Endodermal cell (in vitro differentiated cells): ENCODE results near the gene UBE2G2. TPM values are rescaled to one million over a fixed set of nuclear protein-coding genes. Genes with fewer than 3 reads are reported as not detected.

ENCODE experiments used
- DNase-seq: peaks from one replicate; pipeline ENCODE4 v3.0.0-alpha.2; 2017
- H3K27ac ChIP-seq: 2 replicates; pipeline ENCODE4 v1.5.1; 2013; ENCODE audit warnings: mild to moderate bottlenecking, low read depth, low read length, moderate library complexity
- H3K27me3 ChIP-seq: 2 replicates; pipeline ENCODE4 v1.6.1; 2013; ENCODE audit warnings: mild to moderate bottlenecking, low read length, moderate library complexity; ENCODE audit not compliant: insufficient read depth, control insufficient read depth, poor library complexity, severe bottlenecking
- H3K36me3 ChIP-seq: 2 replicates; pipeline ENCODE4 v1.7.0; 2013; ENCODE audit warnings: mild to moderate bottlenecking, low read length, moderate library complexity; ENCODE audit not compliant: control insufficient read depth, insufficient read depth
- H3K4me1 ChIP-seq: one replicate; pipeline ENCODE4 v1.7.0; 2013; ENCODE audit warnings: low read length; ENCODE audit not compliant: control insufficient read depth, insufficient read depth
- H3K4me3 ChIP-seq: 2 replicates; pipeline ENCODE4 v1.5.1; 2013; ENCODE audit warnings: mild to moderate bottlenecking, low read length, moderate library complexity
- H3K9ac ChIP-seq: 2 replicates; pipeline ENCODE4 v1.6.1; 2013; ENCODE audit warnings: mild to moderate bottlenecking, low read length, moderate library complexity; ENCODE audit not compliant: poor library complexity, severe bottlenecking; ENCODE audit errors: extremely low read depth
- H3K9me3 ChIP-seq: 2 replicates; pipeline ENCODE4 v1.6.1; 2013; ENCODE audit warnings: mild to moderate bottlenecking, low read length, moderate library complexity; ENCODE audit not compliant: control insufficient read depth
- H3K27ac Mint-ChIP-seq: 2 replicates; pipeline ENCODE4 v1.8.0; 2020; ENCODE audit warnings: mixed read lengths
- H3K27me3 Mint-ChIP-seq: 2 replicates; pipeline ENCODE4 v1.8.0; 2021; ENCODE audit warnings: mild to moderate bottlenecking, mixed read lengths; ENCODE audit not compliant: insufficient read depth
- H3K36me3 Mint-ChIP-seq: 2 replicates; pipeline ENCODE4 v1.8.0; 2020; ENCODE audit warnings: low read depth, mixed read lengths
- H3K4me1 Mint-ChIP-seq: 2 replicates; pipeline ENCODE4 v1.8.0; 2020; ENCODE audit warnings: mixed read lengths
- H3K4me3 Mint-ChIP-seq: 2 replicates; pipeline ENCODE4 v1.8.0; 2020; ENCODE audit warnings: mild to moderate bottlenecking, moderate library complexity, mixed read lengths
- H3K9me3 Mint-ChIP-seq: 2 replicates; pipeline ENCODE4 v1.8.0; 2020; ENCODE audit warnings: mild to moderate bottlenecking, mixed read lengths
- WGBS, 2 experiments: methylation state at CpG; one replicate each; pipeline versions ENCODE4 v1.1.5 to v1.1.7; 2013; ENCODE audit warnings: missing lambda C conversion rate in 2 of 2, mixed read lengths in 1 of 2; ENCODE audit not compliant: insufficient coverage in 1 of 2, insufficient read length in 1 of 2; 5-methylcytosine and 5-hydroxymethylcytosine counted together
- total RNA-seq, 2 donors: library from RNA; stranded (reverse); fragmentation: NEBNext Ultra II Directional in 1 of 2; extraction: Animal tissue kit (Norgen Biotek cat#: 25700) in 1 of 2; gene quantifications; 2 replicates in 1 of 2; 3 replicates in 1 of 2; pipeline ENCODE4 v1.2.1, GENCODE V29; 2021
- TF ChIP-seq, protein P1 (sequence below): fragments of 200-600 bp; sonication (generic); conservative IDR thresholded peaks from 2 replicates; pipeline ENCODE4 v1.5.0; 2021; ENCODE audit warnings: antibody characterized with exemption, mild to moderate bottlenecking

Gene UBE2G2
- total RNA-seq, 2 donors from 2014 or later, result 84.0 to 84.8 TPM

DNA sequence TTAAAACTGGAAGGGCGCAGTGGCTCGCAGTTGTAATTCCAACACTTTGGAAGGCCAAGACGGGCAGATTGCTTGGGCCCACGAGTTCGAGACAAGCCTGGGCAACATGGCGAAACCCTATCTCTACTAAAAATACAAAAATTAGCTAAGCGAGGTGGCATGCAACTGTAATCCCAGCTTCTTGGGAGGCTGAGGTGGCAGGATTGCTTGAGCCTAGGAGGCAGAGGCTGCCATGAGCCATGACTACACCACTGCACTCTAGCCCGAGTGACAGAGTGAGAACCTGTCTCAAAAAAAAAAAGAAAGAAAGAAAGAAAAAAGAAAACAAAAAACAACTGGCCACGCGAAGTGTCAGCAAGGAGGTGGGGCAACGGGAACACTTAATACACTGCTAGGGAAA is 6.3 kb downstream of the UBE2G2 start:
- no peak overlapping the region for H3K27ac ChIP-seq
- H3K9me3 ChIP-seq, result peaks cover 5% of the 10 kb centered on the region
- WGBS, 2 experiments, result 96 to 99% methylated on average over 7 to 11 of the region's 11 CpGs
- H3K36me3 ChIP-seq, result peaks cover 58% of the 10 kb centered on the region
- H3K9ac ChIP-seq, result no peak overlapping the region
- no peaks in the 10 kb centered on the region for H3K9me3 Mint-ChIP-seq
- no peak overlapping the region for H3K4me3 Mint-ChIP-seq
- TF ChIP-seq, protein P1, sequence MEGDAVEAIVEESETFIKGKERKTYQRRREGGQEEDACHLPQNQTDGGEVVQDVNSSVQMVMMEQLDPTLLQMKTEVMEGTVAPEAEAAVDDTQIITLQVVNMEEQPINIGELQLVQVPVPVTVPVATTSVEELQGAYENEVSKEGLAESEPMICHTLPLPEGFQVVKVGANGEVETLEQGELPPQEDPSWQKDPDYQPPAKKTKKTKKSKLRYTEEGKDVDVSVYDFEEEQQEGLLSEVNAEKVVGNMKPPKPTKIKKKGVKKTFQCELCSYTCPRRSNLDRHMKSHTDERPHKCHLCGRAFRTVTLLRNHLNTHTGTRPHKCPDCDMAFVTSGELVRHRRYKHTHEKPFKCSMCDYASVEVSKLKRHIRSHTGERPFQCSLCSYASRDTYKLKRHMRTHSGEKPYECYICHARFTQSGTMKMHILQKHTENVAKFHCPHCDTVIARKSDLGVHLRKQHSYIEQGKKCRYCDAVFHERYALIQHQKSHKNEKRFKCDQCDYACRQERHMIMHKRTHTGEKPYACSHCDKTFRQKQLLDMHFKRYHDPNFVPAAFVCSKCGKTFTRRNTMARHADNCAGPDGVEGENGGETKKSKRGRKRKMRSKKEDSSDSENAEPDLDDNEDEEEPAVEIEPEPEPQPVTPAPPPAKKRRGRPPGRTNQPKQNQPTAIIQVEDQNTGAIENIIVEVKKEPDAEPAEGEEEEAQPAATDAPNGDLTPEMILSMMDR, result no peak
- no peaks in the 10 kb centered on the region for H3K27me3 Mint-ChIP-seq
- H3K4me3 ChIP-seq, result no peak overlapping the region
- H3K27me3 ChIP-seq, result no peaks in the 10 kb centered on the region
- DNase-seq, result peak; percentile 4
- H3K4me1 Mint-ChIP-seq, result peaks cover 19% of the 10 kb centered on the region
- peak overlapping the region; percentile 64 for H3K27ac Mint-ChIP-seq
- peaks cover 62% of the 10 kb centered on the region for H3K36me3 Mint-ChIP-seq
- no peaks in the 10 kb centered on the region for H3K4me1 ChIP-seq

DNA sequence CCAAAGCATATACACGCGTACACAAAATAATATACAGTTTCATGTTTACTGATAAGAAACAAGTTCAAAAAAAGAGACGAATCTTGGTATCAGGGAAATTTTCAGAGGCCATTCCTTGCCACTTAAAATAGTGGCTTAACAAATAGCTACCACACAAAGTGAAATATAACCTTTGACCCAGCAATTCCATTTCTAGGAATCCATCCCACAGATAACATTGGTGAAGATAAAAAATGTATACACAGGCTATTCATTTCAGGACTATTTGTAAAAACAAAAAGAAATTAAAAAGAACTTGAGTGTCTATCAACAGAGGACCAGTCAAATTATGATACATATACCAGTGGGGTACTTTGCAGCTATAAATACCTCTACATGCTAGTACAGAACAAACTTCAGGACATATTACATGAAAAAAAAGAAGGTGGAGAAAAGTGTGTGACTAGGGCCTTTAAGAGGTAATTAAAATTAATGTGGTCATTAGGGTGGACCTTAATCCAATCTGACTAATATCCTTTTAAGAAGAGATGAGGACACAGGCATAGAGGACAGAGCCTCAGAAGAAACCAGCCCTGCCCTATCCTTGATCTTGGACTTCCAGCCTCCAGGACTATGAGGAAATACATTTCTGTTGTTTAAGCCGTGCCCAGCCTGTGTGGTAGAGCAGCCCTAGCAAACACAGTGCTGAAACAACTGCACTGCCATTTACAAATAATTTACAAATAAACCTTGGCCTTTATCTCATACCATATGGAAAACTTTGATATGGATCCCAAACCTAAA is 7.8 kb downstream of the UBE2G2 start:
- no peak overlapping the region for H3K27ac ChIP-seq

GRCh38 chr21:44792702-44793591 is 8.7 kb downstream of the UBE2G2 start:
- Histone ChIP-seq H3K9ac (no peak overlapping the region), H3K9me3 (no peaks in the 10 kb centered on the region), H3K27ac (no peak overlapping the region), H3K27me3 (no peaks in the 10 kb centered on the region), H3K36me3 (peaks cover 37% of the 10 kb centered on the region), H3K4me1 (no peaks in the 10 kb centered on the region), H3K4me3 (no peak overlapping the region)
- no peaks in the 10 kb centered on the region for H3K9me3 Mint-ChIP-seq
- H3K4me1 Mint-ChIP-seq, result peaks cover 12% of the 10 kb centered on the region
- no peaks in the 10 kb centered on the region for H3K27me3 Mint-ChIP-seq
- TF ChIP-seq, protein P1, result peak; percentile 92
- no peak overlapping the region for H3K4me3 Mint-ChIP-seq
- H3K36me3 Mint-ChIP-seq, result peaks cover 49% of the 10 kb centered on the region
- WGBS, 2 experiments, result 49 to 51% methylated on average over 9 to 10 of the region's 10 CpGs
- H3K27ac Mint-ChIP-seq, result no peak overlapping the region
- DNase-seq, result peak; percentile 80

More for the DNA sequence above, 7.8 kb downstream of the UBE2G2 start:
- H3K4me1 ChIP-seq, result no peaks in the 10 kb centered on the region
- 25 to 38% methylated on average over 4 of the region's 4 CpGs for WGBS, 2 experiments
- H3K4me3 ChIP-seq, result no peak overlapping the region
- H3K9ac ChIP-seq, result no peak overlapping the region
- no peak overlapping the region for H3K27ac Mint-ChIP-seq
- peak; percentile 20 for DNase-seq
- no peaks in the 10 kb centered on the region for H3K27me3 ChIP-seq
- peaks cover 2% of the 10 kb centered on the region for H3K9me3 ChIP-seq
- TF ChIP-seq, protein P1, result peak; percentile 8
- no peaks in the 10 kb centered on the region for H3K9me3 Mint-ChIP-seq
- H3K36me3 ChIP-seq, result peaks cover 45% of the 10 kb centered on the region
- no peak overlapping the region for H3K4me3 Mint-ChIP-seq
- H3K36me3 Mint-ChIP-seq, result peaks cover 55% of the 10 kb centered on the region
- H3K27me3 Mint-ChIP-seq, result no peaks in the 10 kb centered on the region
- peaks cover 12% of the 10 kb centered on the region for H3K4me1 Mint-ChIP-seq
